Activated naive CD8-positive, alpha-beta T cell treated with anti-CD3 and anti-CD28 coated beads, Interleukin-2, amount 10 ng/mL, durations not matched to agents 7 days and 5 days (primary cell): ENCODE data around the gene SLX9. TPM values are rescaled to one million over a fixed set of nuclear protein-coding genes. Genes with fewer than 3 reads are reported as not detected.
"Not testable (repeated sequence)": the region's sequence is repeated elsewhere in the genome, so short reads cannot be mapped to it uniquely, and the experiment has no call there.

ENCODE experiments used
- ATAC-seq: fragments of 150-1000 bp; cut with Tn5 transposase; one replicate; pipeline ENCODE4 v1.10.0; 2021; ENCODE audit warnings: low read depth, moderate library complexity
- POLR2A ChIA-PET: fragments of 350-600 bp; sonication (Branson Sonifier 250); formaldehyde crosslinking; loops from one replicate; lab custom pipeline; 2021; ENCODE audit warnings: antibody characterized with exemption; lab: Charles Lee
- DNase-seq: peaks from one replicate; pipeline ENCODE4 v3.0.0; 2021
- H3K27ac Mint-ChIP-seq: one replicate; pipeline ENCODE4 v1.8.0; 2022; ENCODE audit warnings: mild to moderate bottlenecking, mixed read lengths
- H3K27me3 Mint-ChIP-seq: one replicate; pipeline ENCODE4 v1.8.0; 2022; ENCODE audit warnings: mild to moderate bottlenecking, moderate library complexity, mixed read lengths
- H3K36me3 Mint-ChIP-seq: one replicate; pipeline ENCODE4 v1.8.0; 2021; ENCODE audit warnings: mild to moderate bottlenecking, mixed read lengths
- H3K4me1 Mint-ChIP-seq: one replicate; pipeline ENCODE4 v1.8.0; 2021; ENCODE audit warnings: mixed read lengths
- H3K4me3 Mint-ChIP-seq: one replicate; pipeline ENCODE4 v1.8.0; 2022; ENCODE audit warnings: mild to moderate bottlenecking, moderate library complexity, mixed read lengths
- H3K9me3 Mint-ChIP-seq: one replicate; pipeline ENCODE4 v1.8.0; 2021; ENCODE audit warnings: mixed read lengths
- total RNA-seq, 2 experiments: library from RNA; stranded (reverse); gene quantifications; one replicate each; pipeline ENCODE4 v1.2.3, GENCODE V29; 2021

The SLX9 gene
- total RNA-seq, 2 experiments from 2014 or later: 44.2 to 44.3 TPM

GRCh38 chr21:44972301-44972814 is 32.5 kb downstream of the SLX9 start:
- POLR2A ChIA-PET: no interaction called here
- Mint-ChIP-seq H3K4me1 (peaks cover 15% of the 10 kb centered on the region), H3K27ac (no peak overlapping the region)

DNA sequence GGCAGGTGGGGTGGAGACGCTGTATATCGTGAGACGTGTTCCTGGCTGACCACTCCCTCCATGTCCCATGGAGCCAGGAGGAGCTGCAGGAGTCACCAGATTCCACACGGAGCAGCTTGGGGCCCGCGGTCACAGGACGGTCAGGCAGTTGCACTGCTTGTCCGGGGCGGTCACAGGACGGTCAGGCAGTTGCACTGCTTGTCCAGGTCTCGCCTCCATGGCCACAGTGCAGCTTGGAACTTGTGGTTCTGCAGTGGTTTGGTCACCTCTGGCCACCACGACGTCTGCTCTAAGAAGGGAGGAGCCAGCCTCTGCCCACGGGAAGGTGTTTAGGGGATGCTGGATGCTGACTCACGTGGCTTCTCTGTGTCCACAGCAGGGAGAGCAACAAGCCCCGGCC is 33.0 kb downstream of the SLX9 start:
- peaks cover 13% of the 10 kb centered on the region for H3K4me1 Mint-ChIP-seq
- no peak overlapping the region for H3K27ac Mint-ChIP-seq
- POLR2A ChIA-PET: interaction anchor here (0.6 kb wide), 1 partner anchor 589 kb away, joined by 3 read pairs; no protein-coding TSS in a partner anchor
- no peaks in the 10 kb centered on the region for H3K9me3 Mint-ChIP-seq
- no peaks in the 10 kb centered on the region for H3K27me3 Mint-ChIP-seq
- no peak overlapping the region for H3K4me3 Mint-ChIP-seq
- ATAC-seq (no peak), DNase-seq (no peak)
- no peaks in the 10 kb centered on the region for H3K36me3 Mint-ChIP-seq

More at GRCh38 chr21:44972301-44972814, 32.5 kb downstream of the SLX9 start:
- no peaks in the 10 kb centered on the region for H3K36me3 Mint-ChIP-seq
- ATAC-seq (no peak), DNase-seq (no peak)
- no peaks in the 10 kb centered on the region for H3K27me3 Mint-ChIP-seq
- H3K4me3 Mint-ChIP-seq: no peak overlapping the region
- no peaks in the 10 kb centered on the region for H3K9me3 Mint-ChIP-seq

DNA sequence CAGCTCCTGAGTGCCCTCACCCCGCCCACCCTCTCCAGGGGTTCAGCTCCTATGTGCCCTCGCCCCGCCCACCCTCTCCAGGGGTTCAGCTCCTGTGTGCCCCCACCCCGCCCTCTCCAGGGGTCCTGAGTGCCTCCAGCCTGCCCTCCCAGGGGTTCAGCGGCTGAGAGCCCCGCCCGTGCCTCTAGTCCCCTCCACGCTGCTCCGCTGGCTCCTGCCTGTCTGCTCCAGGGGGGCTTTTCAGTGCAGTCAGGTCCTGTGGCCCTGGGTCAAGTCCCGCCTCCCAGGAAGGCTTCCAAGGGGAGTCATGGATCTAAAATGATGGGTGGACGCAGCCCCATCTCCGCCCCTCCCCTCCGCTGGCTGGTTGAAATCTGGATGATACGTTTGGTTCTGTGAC is 33.8 kb downstream of the SLX9 start:
- H3K4me1 Mint-ChIP-seq: peaks cover 13% of the 10 kb centered on the region
- no peak overlapping the region for H3K4me3 Mint-ChIP-seq
- no peaks in the 10 kb centered on the region for H3K36me3 Mint-ChIP-seq
- DNase-seq (no peak), ATAC-seq (no peak)
- H3K27me3 Mint-ChIP-seq: no peaks in the 10 kb centered on the region
- POLR2A ChIA-PET: interaction anchor here (0.6 kb wide), 1 partner anchor 589 kb away, joined by 3 read pairs; no protein-coding TSS in a partner anchor
- H3K27ac Mint-ChIP-seq: peak overlapping the region; percentile 58
- no peaks in the 10 kb centered on the region for H3K9me3 Mint-ChIP-seq

DNA sequence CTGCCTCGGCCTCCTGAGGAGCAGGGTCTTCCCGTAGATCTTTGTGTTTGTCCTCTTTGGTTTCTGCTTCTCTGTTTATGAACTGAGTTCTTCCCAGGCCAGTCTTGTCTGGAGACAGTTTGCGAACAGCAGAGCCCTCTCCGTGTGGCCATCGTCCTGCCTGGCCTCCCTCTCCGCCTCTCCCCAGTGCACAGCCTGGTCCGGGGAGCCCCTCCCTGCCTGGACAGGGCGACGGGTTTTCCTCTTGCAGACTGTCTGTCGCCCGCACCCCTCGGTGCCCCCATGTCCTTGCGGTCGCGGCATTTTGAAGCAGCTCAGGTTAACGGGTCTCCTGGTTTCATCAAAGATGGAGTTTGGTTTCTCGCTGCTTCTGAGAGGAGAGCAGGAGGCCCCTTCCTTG is 34.8 kb downstream of the SLX9 start:
- POLR2A ChIA-PET: no interaction called here
- peaks cover 7% of the 10 kb centered on the region for H3K4me1 Mint-ChIP-seq
- H3K4me3 Mint-ChIP-seq: no peak overlapping the region
- no peaks in the 10 kb centered on the region for H3K9me3 Mint-ChIP-seq
- H3K27me3 Mint-ChIP-seq: no peaks in the 10 kb centered on the region
- DNase-seq: no peak
- H3K27ac Mint-ChIP-seq: no peak overlapping the region
- no peaks in the 10 kb centered on the region for H3K36me3 Mint-ChIP-seq
- no peak for ATAC-seq

- no peak for ATAC-seq
- Mint-ChIP-seq H3K4me1 (peaks cover 1% of the 10 kb centered on the region), H3K36me3 (no peaks in the 10 kb centered on the region), H3K9me3 (no peaks in the 10 kb centered on the region), H3K27ac (no peak overlapping the region), H3K4me3 (no peak overlapping the region), H3K27me3 (no peaks in the 10 kb centered on the region)
- no peak for DNase-seq
- POLR2A ChIA-PET: no interaction called here
These were observed 36.1 kb downstream of the SLX9 start for GRCh38 chr21:44975720-44976555.

DNA sequence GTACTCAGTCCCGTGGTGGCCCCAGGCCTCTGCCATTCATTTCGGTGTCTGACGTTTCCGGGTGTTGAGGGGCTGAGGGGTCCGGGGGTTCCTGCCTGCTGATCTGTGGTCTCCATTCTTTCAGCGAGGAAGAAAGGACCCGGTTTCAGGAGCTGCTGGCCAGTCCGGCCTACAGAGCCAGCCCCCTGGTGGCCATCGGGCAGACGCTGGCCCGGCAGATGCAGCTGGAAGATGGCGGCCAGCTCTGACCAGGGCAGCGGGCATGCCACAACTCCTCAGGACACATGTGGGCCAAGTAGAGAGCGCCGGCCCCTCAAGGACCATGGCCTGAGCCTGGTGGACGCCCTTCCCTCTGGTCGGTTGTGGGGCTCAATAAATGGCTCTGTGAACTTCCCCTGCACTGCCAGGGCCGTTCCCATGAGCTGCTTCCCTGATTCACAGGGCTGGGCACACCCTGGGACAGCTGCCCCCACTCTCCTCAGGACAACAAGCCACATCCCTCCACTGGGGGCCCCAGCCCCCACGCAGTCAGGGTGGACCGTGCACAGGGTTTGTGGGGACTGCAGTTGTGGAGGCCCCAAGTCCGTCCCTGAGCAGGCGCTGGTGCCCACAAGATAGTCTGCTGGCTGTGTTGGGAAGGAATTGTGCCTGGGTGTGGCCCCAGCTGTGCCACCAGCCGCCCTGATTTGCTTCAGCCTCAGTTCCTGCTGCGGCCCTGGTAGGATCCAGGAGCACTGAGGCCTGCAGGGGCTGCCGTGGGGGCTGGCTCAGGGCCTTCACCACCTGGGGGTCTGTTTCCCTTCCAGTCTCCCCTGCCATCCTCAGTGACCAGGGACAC is 36.9 kb downstream of the SLX9 start:
- H3K9me3 Mint-ChIP-seq, H3K27ac Mint-ChIP-seq, H3K27me3 Mint-ChIP-seq, POLR2A ChIA-PET, DNase-seq, H3K4me3 Mint-ChIP-seq, ATAC-seq, H3K36me3 Mint-ChIP-seq, H3K4me1 Mint-ChIP-seq: not testable (repeated sequence)

DNA sequence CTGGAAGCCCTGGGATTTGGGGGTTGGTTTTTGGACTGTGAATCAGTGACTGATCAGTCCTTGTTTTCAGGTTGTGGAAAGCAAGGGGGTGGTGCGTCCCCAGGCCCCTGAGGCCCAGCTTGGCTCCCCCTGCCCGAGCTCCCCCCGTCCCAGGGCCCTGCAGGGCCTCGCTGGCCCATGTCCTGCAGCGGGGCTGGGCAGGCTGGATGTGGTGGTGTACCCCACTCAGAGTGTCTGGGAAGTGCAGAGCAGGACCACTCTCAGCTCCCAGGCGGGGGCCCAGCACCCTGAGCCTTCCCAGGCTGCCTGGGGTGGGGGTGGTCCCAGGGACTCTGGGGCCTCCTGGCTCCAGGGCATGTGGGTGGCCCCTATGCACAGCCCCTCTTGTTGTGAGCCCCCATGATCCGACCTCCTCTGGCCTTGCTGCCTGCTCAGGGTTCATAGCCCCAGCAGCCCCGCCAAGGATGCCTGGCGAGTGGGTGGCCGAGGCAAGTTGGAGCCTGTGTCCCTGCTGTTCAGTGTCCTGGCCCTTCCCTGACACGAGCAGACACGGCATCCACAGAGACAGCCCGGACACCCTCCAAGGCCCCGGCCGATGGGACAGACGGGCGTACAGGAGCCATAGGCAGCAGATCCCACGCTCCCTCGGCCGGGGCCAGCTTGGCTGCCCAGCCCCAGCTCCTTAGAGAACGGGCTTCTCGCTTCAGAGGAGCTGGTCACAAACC is 37.9 kb downstream of the SLX9 start:
- Mint-ChIP-seq H3K4me1 (no peaks in the 10 kb centered on the region), H3K9me3 (no peaks in the 10 kb centered on the region), H3K36me3 (no peaks in the 10 kb centered on the region), H3K4me3 (no peak overlapping the region), H3K27ac (no peak overlapping the region), H3K27me3 (no peaks in the 10 kb centered on the region)
- ATAC-seq: no peak
- POLR2A ChIA-PET: no interaction called here
- DNase-seq: no peak

DNA sequence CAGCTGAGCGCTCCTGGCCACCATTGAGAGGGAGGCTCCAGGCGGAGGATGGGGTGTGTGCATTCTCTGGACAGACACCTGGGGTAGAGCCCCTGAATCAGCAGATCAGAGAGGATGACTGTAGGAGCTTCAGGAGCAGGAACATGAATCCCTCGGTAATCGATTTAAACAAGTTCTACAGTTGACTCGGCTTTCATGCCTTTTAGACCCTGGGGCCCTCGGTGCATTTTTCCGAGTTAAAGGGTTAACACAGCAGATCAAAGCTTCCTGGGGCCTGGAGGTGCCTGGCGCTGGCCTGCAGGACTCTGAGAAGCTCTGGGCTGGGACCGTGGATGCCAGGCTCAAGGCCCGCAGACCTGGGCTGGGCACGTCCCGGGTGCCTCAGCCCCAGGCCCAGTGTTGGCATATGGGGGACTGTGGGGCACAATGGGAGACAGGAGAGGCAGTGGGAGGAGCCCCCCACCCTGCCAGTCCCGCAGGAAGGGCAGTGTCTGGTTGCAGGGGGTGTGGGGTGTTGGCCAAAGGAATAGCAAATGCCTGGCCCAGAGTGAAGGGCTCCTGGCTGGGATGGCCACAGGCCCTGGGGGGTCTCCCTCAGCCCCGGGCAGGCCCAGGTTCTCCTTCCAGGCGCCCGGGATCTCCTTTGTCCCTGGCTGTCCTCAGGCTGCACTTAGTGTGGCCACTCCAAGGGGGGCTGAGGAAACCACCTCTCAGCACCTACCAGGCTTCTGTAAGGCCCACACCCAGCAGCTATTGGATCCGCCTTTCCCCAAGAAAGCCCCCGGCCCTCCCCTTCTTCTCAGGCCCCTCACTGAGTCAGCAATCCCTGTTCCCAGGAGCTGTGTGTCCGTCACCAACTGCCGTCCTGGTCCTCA is 40.1 kb downstream of the SLX9 start:
- Mint-ChIP-seq H3K4me1 (no peaks in the 10 kb centered on the region), H3K36me3 (no peaks in the 10 kb centered on the region), H3K9me3 (no peaks in the 10 kb centered on the region), H3K27me3 (no peaks in the 10 kb centered on the region), H3K4me3 (no peak overlapping the region), H3K27ac (no peak overlapping the region)
- ATAC-seq: no peak
- no peak for DNase-seq
- POLR2A ChIA-PET: interaction anchor here (0.7 kb wide), 1 partner anchor 15 kb away, joined by 3 read pairs; no protein-coding TSS in a partner anchor

DNA sequence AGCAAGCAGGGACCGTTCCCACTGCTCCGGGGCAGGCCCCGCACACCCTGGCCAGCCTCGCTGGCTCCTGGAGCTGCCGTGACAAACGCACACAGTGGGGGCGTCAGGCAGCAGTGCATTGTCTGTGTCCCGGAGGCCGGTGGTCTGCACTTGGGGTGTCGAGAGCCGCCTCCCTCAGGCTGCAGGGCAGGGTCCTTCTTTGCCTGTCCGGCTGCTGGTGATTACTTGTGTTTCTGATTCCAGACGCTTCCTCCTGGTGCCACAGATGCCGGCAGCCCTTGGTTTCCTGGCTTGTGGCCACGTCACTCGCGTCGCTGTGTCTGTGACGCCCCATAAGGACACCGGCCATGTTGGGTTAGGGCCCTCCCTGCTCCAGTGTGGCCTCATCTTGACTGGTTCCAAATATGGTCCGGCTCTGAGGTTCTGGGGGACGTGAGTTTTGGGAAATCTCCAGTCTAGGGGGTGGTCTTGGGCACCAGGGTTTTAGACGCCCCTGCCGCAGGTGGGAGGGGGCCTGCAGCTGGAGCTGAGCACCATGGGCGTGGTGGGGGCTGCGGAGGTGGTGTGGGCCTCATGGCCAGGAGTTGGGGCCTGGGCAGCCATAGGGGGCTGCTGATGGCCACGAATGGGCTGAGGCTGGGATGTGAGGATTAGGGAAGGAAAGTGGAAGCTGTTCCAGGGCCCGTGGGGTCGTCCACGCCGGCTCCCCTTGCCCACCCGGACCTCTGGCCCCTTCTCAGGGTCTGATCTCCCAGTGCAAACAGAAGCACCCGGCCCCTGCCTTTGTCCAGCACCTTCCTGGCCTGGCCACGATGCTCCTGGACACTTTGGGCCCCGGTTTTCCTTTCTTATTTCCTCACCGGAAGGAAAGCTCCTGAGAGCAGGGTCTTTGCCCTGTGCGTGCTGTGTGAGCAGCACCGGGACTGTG is 41.0 kb downstream of the SLX9 start:
- POLR2A ChIA-PET: no interaction called here
- DNase-seq: no peak
- H3K36me3 Mint-ChIP-seq: no peaks in the 10 kb centered on the region
- H3K27me3 Mint-ChIP-seq: no peaks in the 10 kb centered on the region
- H3K4me3 Mint-ChIP-seq: no peak overlapping the region
- no peak for ATAC-seq
- H3K4me1 Mint-ChIP-seq: no peaks in the 10 kb centered on the region
- no peaks in the 10 kb centered on the region for H3K9me3 Mint-ChIP-seq
- H3K27ac Mint-ChIP-seq: no peak overlapping the region

DNA sequence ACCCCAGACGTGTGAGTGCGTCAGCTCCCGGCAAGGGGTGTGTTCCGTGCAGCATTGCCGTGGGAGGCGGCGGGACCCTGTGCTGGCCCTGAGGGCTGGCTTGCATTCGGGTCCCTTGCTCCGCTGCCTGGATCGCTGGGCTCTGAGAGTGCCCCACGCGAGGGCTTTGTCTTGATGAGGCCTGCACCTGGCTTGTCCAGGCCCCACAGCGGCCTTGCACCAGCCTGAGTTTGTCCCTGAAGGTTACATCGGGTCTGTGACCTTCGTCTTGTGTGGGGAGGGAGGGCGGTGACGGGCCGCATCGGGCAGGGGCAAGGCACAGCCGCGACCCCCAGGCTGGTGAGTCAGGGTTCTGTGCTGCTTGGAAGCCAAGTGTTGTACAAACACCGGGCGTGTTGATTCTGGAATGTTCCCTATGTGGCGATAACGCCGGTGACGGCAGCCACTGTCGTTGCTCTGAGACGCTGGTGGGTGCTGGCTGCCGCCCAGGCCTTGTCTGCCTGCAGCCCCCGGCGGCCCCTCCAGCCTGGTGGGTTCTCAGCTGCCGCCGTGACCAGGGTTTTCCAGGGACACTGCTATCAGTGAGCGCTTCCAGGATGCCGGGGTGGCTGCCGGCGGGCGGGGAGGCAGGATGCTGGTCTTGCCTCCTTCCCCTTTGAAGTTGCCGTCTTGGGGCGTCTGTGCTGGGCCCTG is 42.9 kb downstream of the SLX9 start:
- Mint-ChIP-seq H3K4me1 (no peaks in the 10 kb centered on the region), H3K27me3 (no peaks in the 10 kb centered on the region), H3K36me3 (no peaks in the 10 kb centered on the region), H3K9me3 (no peaks in the 10 kb centered on the region), H3K27ac (no peak overlapping the region), H3K4me3 (no peak overlapping the region)
- DNase-seq (no peak), ATAC-seq (no peak)
- POLR2A ChIA-PET: no interaction called here

GRCh38 chr21:44983421-44984206 is 43.8 kb downstream of the SLX9 start:
- ATAC-seq: no peak
- Mint-ChIP-seq H3K9me3 (no peaks in the 10 kb centered on the region), H3K4me3 (no peak overlapping the region), H3K27ac (no peak overlapping the region), H3K4me1 (no peaks in the 10 kb centered on the region), H3K27me3 (no peaks in the 10 kb centered on the region), H3K36me3 (no peaks in the 10 kb centered on the region)
- no peak for DNase-seq
- POLR2A ChIA-PET: no interaction called here
